Fibroblast of peridontal ligament (primary cell): ENCODE measurements around the gene NFATC2.
"Not testable (repeated sequence)": the region's sequence is repeated elsewhere in the genome, so short reads cannot be mapped to it uniquely, and the experiment has no call there.

Experiments used
- DNase-seq: peaks from one replicate; pipeline ENCODE4 v3.0.0-alpha.2; 2010; ENCODE audit errors: extremely low read depth

The NFATC2 gene

GRCh38 chr20:51495921-51496545 is 46.5 kb downstream of the NFATC2 start:
- peak; percentile 24 for DNase-seq

DNA sequence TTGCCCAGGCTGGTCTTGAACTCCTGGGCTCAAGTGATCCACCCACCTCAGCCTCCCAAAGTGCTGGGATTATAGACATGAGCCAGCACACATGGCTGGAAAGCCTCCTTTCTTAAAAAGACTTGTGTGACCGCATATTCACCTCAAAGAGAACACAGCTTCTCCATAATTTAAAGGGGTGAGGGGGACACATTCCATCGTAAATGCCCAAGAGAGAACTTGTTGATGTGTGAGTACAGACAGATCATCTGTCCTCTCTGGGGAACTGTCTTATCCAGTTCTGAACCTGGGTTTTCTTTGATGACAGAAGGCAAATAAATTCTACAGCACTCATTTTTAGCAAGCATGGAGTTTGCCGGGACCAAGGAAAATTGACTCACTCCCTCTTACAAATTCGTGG is 47.2 kb downstream of the NFATC2 start:
- no peak for DNase-seq

DNA sequence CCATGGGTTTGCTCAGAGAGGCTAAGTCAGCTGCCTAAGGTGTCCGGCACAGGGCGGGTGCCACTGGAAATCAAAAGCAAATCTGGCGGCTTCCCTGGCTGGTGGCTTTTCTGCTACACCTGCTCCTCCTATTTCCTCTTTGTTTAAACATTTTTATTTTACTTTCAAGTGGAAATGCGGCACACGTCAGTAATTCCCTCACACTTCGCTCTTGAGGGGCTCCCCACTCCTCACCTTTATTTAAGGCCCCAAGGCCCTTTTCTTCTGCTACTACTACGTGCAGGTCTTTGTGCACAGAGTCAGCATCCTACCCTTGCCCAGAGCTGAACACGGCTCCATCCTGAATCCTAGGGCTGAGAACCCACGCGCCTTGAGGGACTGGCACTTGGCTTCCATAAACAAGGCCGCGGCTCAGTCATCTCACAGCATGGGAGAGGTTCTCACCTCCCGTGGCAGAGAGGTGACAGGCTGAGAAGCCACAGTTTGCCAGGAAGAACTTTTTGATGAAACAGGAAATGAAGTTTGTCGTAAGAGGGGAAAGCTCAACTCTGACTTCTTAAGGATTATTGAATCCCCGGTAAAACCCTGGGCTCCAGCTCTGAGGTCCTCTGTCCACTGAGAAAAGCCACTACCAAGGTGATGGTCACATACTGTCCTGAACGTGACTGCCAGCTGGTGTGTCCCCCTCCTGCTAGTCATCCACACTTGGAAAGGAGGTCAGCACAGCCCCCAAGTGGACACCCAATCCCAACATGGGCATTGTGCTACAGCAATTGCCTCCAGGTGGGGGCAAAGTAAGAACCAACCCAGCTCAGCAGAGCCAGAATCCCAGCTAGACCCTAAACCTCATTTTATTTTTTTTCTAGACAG is 48.0 kb downstream of the NFATC2 start:
- no peak for DNase-seq

DNA sequence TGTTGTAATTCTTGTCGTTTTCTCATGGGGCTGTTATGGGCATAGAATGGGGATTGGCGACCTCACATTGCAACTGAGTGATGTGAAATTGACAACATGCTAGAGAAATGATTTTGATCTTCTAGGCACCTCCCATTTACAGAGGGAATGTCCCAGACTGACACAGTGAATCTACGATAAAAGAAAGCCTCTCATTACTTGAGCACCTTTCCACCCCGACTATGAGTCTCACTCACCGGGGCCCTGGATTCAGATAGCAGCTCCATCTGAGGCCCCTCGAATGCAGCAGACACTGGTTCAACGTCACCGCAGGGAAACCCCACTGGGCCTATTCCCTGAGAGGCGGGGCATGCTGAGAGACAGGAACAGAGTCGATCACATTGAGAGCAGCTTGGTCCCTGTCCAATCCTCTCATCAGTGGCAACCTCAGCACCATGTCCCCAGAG is 49.1 kb downstream of the NFATC2 start:
- no peak for DNase-seq

DNA sequence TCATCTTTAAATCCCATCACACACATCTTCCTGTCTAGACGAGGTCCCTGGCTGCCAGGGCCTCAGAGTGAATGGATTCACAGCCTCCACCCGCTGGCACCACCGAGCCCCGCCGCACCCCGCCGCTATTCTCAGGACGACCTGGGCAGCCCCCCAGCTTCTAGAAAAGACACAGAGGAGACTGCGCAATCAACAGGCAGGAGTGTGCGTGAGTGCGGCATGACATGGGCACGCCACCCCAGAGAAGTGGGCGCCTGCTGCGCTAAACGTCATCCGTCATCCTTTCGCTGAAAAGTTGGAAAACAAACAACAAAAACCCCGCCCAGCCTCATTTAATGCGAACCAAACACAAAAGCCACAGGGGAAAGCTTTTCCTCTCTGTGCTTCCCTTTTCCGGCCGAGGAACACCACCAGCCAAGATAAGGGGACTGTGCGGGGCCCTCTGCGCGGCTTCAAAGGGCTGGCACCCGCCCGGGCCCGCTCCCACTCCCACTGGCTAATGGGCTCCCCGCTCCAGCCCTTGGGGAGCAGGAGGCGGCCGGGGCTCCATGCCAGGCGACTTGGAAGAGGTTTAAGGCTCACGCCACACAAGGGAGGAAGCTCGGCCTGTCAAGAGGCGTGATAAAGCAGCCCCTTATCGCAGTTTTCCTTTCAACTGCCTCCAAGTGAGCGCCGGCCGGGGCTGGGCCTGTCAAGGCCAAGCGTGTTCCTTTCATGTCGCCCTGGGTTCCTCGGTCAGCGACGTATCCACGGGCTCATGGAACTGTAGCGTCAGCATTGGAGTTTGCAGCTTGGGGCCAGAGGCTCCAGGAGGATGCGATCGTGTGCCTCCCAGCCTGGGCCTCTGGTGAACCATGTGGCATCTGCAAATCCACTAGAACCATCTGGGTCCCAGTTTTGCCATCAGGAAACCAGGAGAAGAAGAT is 50.1 kb downstream of the NFATC2 start:
- no peak for DNase-seq

DNA sequence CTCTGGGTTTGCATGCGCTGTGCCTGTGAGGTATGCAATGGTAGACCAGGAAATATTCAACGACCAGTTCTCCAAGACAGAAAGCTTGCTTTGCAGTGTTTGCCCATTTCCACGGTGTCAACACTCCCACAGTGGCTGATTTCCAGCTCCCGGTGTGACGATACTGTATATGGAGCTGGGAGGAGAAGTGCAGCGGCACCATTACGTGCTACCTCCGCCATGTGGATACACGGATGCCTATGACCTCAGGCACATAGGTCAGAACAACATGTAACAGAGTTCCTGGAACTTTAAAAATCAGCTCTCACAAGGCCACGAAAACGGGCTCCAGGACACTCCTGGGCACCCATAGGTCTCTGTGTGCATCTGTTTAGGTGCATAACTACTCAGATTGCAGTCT is 51.1 kb downstream of the NFATC2 start:
- no peak for DNase-seq

GRCh38 chr20:51490635-51491034 is 51.9 kb downstream of the NFATC2 start:
- DNase-seq: no peak

- DNase-seq: no peak
Measured at GRCh38 chr20:51489611-51490010, 52.9 kb downstream of the NFATC2 start.

- peak; percentile 41 for DNase-seq
Measured at GRCh38 chr20:51488331-51488730, 54.2 kb downstream of the NFATC2 start.

DNA sequence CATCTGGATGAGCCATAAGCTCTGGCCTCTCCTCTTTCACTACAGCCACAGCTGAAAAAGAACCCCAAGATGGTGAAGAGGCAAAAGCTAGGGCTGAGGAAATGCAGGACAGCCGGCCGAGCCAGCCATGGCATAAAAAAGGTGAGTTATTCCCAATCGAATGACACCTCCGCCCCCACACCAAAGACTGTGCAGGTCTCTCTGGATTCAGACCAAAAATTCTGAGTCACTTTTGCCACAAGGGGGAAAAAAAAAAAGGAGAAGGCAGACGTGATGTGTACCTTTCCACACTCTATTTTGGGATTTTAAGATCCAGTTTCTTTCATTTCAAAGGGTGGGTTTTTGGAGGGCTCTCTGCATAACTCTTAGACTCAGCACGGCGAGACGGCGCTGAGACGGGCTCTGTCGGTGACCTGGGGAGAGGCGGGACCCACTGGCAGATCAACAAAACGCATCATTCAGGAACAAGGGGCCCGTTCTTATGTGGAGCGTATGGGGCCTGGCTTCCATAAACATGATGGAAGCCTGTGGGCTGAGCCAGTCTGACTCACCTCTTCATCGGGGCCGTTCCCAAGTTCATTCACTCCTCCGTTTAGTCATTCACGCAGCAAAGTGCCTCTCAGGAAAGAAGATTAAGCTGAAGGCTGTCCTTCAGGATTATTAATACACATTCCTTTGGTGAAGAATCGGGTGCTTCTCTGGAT is 54.8 kb downstream of the NFATC2 start:
- DNase-seq: peak; percentile 65

DNA sequence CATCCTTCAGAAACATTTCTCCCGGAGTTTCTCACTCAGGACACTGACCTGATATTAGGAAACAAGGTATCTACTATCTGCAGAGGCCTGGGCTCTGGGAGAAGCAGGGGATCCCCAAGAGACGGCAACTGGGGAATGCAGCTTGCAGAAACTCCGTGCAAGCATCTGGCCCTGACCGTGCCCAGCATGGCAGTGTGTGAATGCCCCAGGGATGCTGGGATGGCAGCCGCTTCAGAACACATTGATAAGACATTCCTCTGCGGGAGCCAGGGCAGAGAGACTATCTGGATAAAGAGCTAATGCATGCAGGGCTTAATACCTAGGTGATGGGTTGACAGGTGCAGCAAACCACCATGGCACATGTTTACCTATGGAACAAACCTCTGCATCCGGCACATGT is 55.4 kb downstream of the NFATC2 start:
- no peak for DNase-seq

DNA sequence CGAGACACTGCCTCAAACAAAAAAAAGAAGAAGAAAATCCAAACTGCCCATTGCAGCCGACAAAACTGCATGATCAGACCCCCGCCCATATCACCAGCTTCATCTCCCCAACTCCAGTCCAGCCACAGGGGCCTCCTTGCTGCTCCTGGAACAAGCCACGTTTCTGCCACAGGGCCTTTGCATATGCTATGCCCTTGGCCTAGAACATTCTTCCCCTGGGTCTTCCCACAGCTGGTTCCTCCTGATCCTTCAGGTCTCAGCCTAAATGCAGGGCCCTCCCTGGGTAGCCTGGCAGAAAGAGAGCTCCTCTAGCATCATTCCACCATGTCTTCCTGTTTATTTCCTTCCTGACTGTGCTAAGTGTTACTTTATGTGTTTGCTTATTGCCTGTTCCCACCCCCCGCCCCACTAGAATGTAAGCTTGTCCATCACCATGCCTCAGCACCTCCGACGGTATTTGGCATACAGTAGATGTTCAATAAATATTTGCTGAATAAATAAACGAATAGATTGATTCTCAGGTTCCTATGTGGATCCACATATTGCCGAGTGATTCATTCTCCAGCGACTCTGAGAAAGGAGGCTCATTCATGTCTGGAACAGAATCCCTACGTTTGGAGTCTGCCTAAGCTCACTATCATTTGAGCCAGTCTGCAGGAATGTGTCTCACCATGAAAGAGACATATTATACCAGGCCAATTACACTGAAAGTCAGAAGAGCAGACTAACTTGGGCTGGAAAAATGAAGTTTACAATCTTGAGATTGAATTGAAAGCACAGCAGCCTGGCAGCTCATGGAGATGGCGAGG is 56.1 kb downstream of the NFATC2 start:
- peak; percentile 63 for DNase-seq

GRCh38 chr20:51484831-51485230 is 57.7 kb downstream of the NFATC2 start:
- peak; percentile 38 for DNase-seq

DNA sequence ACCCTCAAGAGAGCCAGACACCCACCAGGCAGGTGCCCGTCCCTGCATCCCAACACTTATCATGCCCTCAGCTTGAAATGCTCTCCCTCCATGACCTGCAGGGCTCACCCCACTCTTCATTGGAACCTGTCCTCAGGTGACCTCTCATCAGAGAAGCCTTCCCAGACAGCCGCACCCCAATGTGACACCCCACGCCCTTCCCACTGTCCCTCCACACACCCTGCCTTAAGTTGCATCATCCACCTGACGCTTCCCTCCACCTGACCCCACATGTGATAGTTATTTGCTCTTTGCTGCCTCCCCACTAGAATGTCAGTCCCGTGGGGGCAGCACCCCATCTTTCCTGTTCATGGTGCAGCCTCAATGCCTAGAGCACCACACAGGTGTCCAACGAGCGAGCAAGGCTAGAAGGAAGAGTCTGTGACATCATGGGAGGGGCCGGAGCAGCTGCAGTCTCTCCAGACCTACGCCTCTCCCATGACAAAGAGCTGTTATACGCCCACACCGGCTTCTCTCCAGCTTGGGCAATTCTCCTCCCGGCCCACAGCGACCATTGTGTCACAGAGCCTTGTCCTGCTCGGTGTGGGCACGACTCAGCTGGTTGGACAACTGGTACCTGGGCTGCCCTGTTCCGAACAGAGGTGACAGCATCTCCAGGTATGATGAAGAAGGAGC is 58.2 kb downstream of the NFATC2 start:
- no peak for DNase-seq

GRCh38 chr20:51482836-51483473 is 59.6 kb downstream of the NFATC2 start:
- DNase-seq: no peak

- DNase-seq: no peak
Measured at GRCh38 chr20:51481341-51481914, 61.1 kb downstream of the NFATC2 start.

DNA sequence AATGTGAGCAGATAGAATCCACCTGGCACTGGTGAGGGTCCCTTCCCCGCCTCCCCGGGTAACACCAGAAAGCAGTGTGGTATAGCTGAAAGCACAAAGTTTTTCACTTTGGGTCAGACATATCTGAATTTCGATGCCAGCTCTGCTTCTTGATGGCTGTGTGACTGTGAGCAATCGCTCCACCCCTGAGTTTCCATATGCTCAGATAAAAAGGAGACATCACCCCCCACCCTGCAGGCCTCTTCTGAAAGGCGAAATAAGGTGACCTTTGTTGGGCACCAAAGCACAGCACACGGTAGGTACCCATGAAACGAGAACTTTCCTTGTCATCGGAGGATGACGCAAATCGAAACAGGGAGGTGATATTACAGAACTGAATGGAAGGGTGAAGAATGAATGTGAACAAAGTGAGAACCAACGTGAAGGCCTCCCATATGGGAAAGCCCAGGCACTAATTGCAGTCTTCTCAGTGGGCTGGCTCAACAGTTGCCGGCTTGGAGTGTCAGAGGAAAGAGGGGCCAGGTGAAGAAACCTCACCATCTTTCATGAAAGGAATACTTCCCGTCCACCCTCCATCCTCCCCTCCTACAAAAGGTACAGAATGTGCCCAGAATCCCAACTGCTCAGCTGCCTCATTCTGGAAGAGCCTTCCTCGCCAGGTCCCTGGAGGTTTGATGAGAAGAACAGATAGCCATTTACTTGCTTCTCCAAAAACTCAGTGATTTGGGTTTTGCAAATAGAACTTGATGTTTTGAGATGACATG is 61.8 kb downstream of the NFATC2 start:
- DNase-seq: no peak

DNA sequence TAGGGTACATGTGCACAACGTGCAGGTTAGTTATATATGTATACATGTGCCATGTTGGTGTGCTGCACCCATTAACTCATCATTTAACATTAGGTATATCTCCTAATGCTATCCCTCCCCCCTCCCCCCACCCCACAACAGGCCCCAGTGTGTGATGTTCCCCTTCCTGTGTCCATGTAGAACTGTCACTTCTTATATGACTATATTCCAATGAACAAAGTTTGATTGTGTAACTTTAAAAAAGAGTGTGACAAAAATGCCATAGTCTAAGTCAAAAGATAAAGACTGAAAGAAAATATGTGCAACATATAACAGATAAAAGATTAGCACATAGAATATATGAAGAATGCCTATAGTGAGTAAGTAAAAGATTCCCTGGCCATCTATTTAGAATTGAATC is 66.4 kb downstream of the NFATC2 start:
- not testable (repeated sequence) for DNase-seq
